ENCODE results near the gene OR9A2. TPM values are rescaled to one million over a fixed set of nuclear protein-coding genes. Genes with fewer than 3 reads are reported as not detected.

The OR9A2 gene
- polyA plus RNA-seq, 1 experiment: not detected

- H3K4me3 ChIP-seq (ENCODE audit: low read depth, low read length): no peak overlapping the region
- POLR2A ChIA-PET: no interaction called here
- H3K27me3 ChIP-seq (ENCODE audit: control insufficient read depth, insufficient read depth, low read length): no peaks in the 10 kb centered on the region
- H3K27ac ChIP-seq (ENCODE audit: low read depth, low read length): no peak overlapping the region
- no peak for DNase-seq (ENCODE audit: low read depth, low spot score)
- TF ChIP-seq CTCF (IDR thresholded peaks at IDR 0.05; ENCODE audit: low read depth, low read length): no peak
- peaks cover 18% of the 10 kb centered on the region for H3K9me3 ChIP-seq (ENCODE audit: control insufficient read depth, insufficient read depth, low read length)
- CTCF ChIA-PET: no interaction called here
Observed at GRCh38 chr7:143063741-143064140, 36.8 kb upstream of the OR9A2 start.

GRCh38 chr7:143055754-143056153 is 28.8 kb upstream of the OR9A2 start:
- ChIA-PET POLR2A (no interaction called here), CTCF (no interaction called here)
- H3K9me3 ChIP-seq (ENCODE audit: control insufficient read depth, insufficient read depth, low read length): peaks cover 17% of the 10 kb centered on the region
- no peak for TF ChIP-seq CTCF (IDR thresholded peaks at IDR 0.05; ENCODE audit: low read depth, low read length)
- DNase-seq (ENCODE audit: low read depth, low spot score): no peak
- H3K27ac ChIP-seq (ENCODE audit: low read depth, low read length): no peak overlapping the region
- H3K27me3 ChIP-seq (ENCODE audit: control insufficient read depth, insufficient read depth, low read length): no peaks in the 10 kb centered on the region
- no peak overlapping the region for H3K4me3 ChIP-seq (ENCODE audit: low read depth, low read length)

DNA sequence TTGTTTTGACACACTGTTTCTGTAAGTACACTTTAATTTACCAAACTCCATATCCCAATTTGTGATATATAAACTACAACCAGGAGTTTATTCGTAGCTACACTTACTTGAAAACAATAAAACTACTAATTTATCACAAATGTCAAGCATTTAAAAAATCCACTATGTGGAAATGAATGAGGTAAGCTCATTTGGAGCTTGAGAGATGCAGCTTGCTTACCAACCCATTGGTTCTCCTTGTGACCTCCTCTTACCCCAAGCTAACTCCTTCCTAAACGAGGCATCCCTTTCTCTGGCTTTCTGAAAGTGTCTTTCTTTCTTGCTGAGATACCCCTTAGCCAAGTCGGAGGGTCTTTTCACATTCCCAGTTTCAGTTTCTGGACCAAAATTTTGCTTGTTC is 27.7 kb upstream of the OR9A2 start:
- Histone ChIP-seq H3K27ac (ENCODE audit: low read depth, low read length) (no peak overlapping the region), H3K9me3 (ENCODE audit: control insufficient read depth, insufficient read depth, low read length) (peaks cover 20% of the 10 kb centered on the region), H3K4me3 (ENCODE audit: low read depth, low read length) (no peak overlapping the region), H3K27me3 (ENCODE audit: control insufficient read depth, insufficient read depth, low read length) (no peaks in the 10 kb centered on the region)
- no peak for TF ChIP-seq CTCF (IDR thresholded peaks at IDR 0.05; ENCODE audit: low read depth, low read length)
- no peak for DNase-seq (ENCODE audit: low read depth, low spot score)
- ChIA-PET CTCF (no interaction called here), POLR2A (no interaction called here)

- ChIA-PET POLR2A (no interaction called here), CTCF (no interaction called here)
- Histone ChIP-seq H3K27ac (ENCODE audit: low read depth, low read length) (no peak within 1 kb of the TSS), H3K4me3 (ENCODE audit: low read depth, low read length) (no peak within 1 kb of the TSS), H3K27me3 (ENCODE audit: control insufficient read depth, insufficient read depth, low read length) (no peaks in the 10 kb centered on the region), H3K9me3 (ENCODE audit: control insufficient read depth, insufficient read depth, low read length) (peaks cover 17% of the 10 kb centered on the region)
- no peak for DNase-seq (ENCODE audit: low read depth, low spot score)
- TF ChIP-seq CTCF (IDR thresholded peaks at IDR 0.05; ENCODE audit: low read depth, low read length): no peak
Observed at GRCh38 chr7:143052041-143052440, 25.1 kb upstream of the OR9A2 start, which contains the start of gene OR6V1. TSS of gene OR6V1 (plus strand) at chr7:143052341. CDS start at chr7:143052341, 0 bp downstream.

DNA sequence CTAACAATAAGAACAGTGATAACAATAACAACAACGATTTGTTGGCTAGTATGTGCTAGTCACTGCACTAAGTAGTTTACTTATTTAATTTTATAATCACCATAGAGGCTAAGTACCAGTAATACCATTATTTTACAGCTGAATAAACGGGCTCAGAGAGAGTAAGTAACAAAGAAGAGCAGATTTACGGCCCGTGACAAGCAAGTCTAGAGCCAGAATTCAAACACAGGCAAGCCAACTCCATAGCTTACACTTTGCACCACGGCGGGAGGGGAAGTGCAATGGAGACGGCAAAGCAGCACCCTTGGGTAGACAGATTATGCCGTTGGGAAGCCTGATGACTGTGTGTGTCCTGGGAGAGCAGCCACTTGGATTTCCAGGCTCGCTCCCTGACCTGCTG is 24.0 kb upstream of the OR9A2 start:
- DNase-seq (ENCODE audit: low read depth, low spot score): no peak
- Histone ChIP-seq H3K4me3 (ENCODE audit: low read depth, low read length) (no peak overlapping the region), H3K27me3 (ENCODE audit: control insufficient read depth, insufficient read depth, low read length) (no peaks in the 10 kb centered on the region), H3K9me3 (ENCODE audit: control insufficient read depth, insufficient read depth, low read length) (peaks cover 17% of the 10 kb centered on the region), H3K27ac (ENCODE audit: low read depth, low read length) (no peak overlapping the region)
- CTCF ChIA-PET: no interaction called here
- no peak for TF ChIP-seq CTCF (IDR thresholded peaks at IDR 0.05; ENCODE audit: low read depth, low read length)
- POLR2A ChIA-PET: no interaction called here
